WTC11 (cell line): Measurements from ENCODE around the gene ZNF91. TPM values are rescaled to one million over a fixed set of nuclear protein-coding genes. Genes with fewer than 3 reads are reported as not detected.

Experiments used
- ATAC-seq: fragments of 200-7000 bp; cut with Tn5 transposase; 2 replicates; pipeline ENCODE4 v1.10.0; 2021; ENCODE audit warnings: mild to moderate bottlenecking, moderate library complexity
- CTCF ChIA-PET: fragments of 300-600 bp; sonication (Branson Sonifier 250); formaldehyde crosslinking; loops from one replicate; lab custom pipeline; 2021; ENCODE audit warnings: antibody characterized with exemption; lab: Charles Lee
- POLR2A ChIA-PET: fragments of 350-600 bp; sonication (Branson Sonifier 250); formaldehyde crosslinking; loops from one replicate; lab custom pipeline; 2021; ENCODE audit warnings: antibody characterized with exemption; lab: Charles Lee
- DNase-seq: peaks from one replicate; pipeline ENCODE4 v3.0.0; 2021; ENCODE audit warnings: low spot score
- H3K27ac Mint-ChIP-seq: 2 replicates; pipeline ENCODE4 v1.8.0; 2021; ENCODE audit warnings: mixed read lengths
- H3K27me3 Mint-ChIP-seq: 2 replicates; pipeline ENCODE4 v1.8.0; 2021; ENCODE audit warnings: low read depth, mild to moderate bottlenecking, moderate library complexity, mixed read lengths
- H3K36me3 Mint-ChIP-seq: 2 replicates; pipeline ENCODE4 v1.8.0; 2021; ENCODE audit warnings: mixed read lengths
- H3K4me1 Mint-ChIP-seq: 2 replicates; pipeline ENCODE4 v1.8.0; 2022; ENCODE audit warnings: mixed read lengths
- H3K4me3 Mint-ChIP-seq: 2 replicates; pipeline ENCODE4 v1.8.0; 2021; ENCODE audit warnings: mild to moderate bottlenecking, moderate library complexity, mixed read lengths
- H3K9me3 Mint-ChIP-seq: 2 replicates; pipeline ENCODE4 v1.8.0; 2021; ENCODE audit warnings: mixed read lengths
- CREM ChIP-seq: sonication (generic); formaldehyde crosslinking; IDR thresholded peaks from 2 replicates; pipeline ENCODE4 v1.8.1; 2022; ENCODE audit warnings: mild to moderate bottlenecking, missing genetic modification reagents, moderate library complexity
- FOXJ3 ChIP-seq: sonication (generic); formaldehyde crosslinking; IDR thresholded peaks from 2 replicates; pipeline ENCODE4 v1.9.0; 2021; ENCODE audit warnings: missing genetic modification reagents, mild to moderate bottlenecking, borderline replicate concordance
- FOXK1 ChIP-seq: sonication (generic); formaldehyde crosslinking; IDR thresholded peaks from 2 replicates; pipeline ENCODE4 v1.8.0; 2022; ENCODE audit warnings: mild to moderate bottlenecking, moderate library complexity, missing genetic modification reagents
- GABPB1 ChIP-seq: sonication (generic); formaldehyde crosslinking; IDR thresholded peaks from 2 replicates; pipeline ENCODE4 v1.8.1; 2023; ENCODE audit warnings: mild to moderate bottlenecking, missing genetic modification reagents
- MYBL2 ChIP-seq: sonication (generic); formaldehyde crosslinking; IDR thresholded peaks from 2 replicates; pipeline ENCODE4 v1.8.1; 2023; ENCODE audit warnings: mild to moderate bottlenecking, moderate library complexity, missing genetic modification reagents
- NFATC4 ChIP-seq: fragments of 250-450 bp; sonication (Bioruptor Pico); IDR thresholded peaks from 2 replicates; pipeline ENCODE4 v1.9.0; 2021; ENCODE audit warnings: mild to moderate bottlenecking
- NR2C2 ChIP-seq: sonication (generic); formaldehyde crosslinking; IDR thresholded peaks from 2 replicates; pipeline ENCODE4 v1.8.0; 2022; ENCODE audit warnings: mild to moderate bottlenecking, missing genetic modification reagents
- OVOL2 ChIP-seq: fragments of 250-450 bp; sonication (Bioruptor Pico); IDR thresholded peaks from 2 replicates; pipeline ENCODE4 v1.9.0; 2021; ENCODE audit warnings: mild to moderate bottlenecking, borderline replicate concordance
- PRRX2 ChIP-seq: fragments of 250-450 bp; sonication (Bioruptor Pico); IDR thresholded peaks from 2 replicates; pipeline ENCODE4 v1.8.0; 2021; ENCODE audit warnings: mild to moderate bottlenecking
- RORB ChIP-seq: fragments of 250-450 bp; sonication (Bioruptor Pico); IDR thresholded peaks from 2 replicates; pipeline ENCODE4 v1.9.0; 2021; ENCODE audit warnings: mild to moderate bottlenecking
- TP53 ChIP-seq: sonication (generic); formaldehyde crosslinking; IDR thresholded peaks from 2 replicates; pipeline ENCODE4 v1.8.1; 2023; ENCODE audit warnings: mild to moderate bottlenecking, missing genetic modification reagents
- ZBTB21 ChIP-seq: sonication (generic); formaldehyde crosslinking; IDR thresholded peaks from 2 replicates; pipeline ENCODE4 v1.8.1; 2023; ENCODE audit warnings: mild to moderate bottlenecking, missing genetic modification reagents, borderline replicate concordance
- ZNF219 ChIP-seq: sonication (generic); formaldehyde crosslinking; IDR thresholded peaks from 2 replicates; pipeline ENCODE4 v1.8.0; 2023; ENCODE audit warnings: missing genetic modification reagents, mild to moderate bottlenecking, borderline replicate concordance
- ZNF317 ChIP-seq: sonication (generic); formaldehyde crosslinking; IDR thresholded peaks from 2 replicates; pipeline ENCODE4 v1.8.1; 2023; ENCODE audit warnings: low read depth, mild to moderate bottlenecking, moderate library complexity, missing genetic modification reagents, borderline replicate concordance
- ZNF671 ChIP-seq: fragments of 250-450 bp; sonication (Bioruptor Pico); IDR thresholded peaks from 2 replicates; pipeline ENCODE4 v1.8.0; 2021; ENCODE audit warnings: mild to moderate bottlenecking
- total RNA-seq: library from RNA; stranded (reverse); gene quantifications from 3 replicates; pipeline ENCODE4 v1.2.3, GENCODE V29; 2021
- TF ChIP-seq, protein P1 (sequence below): sonication (generic); formaldehyde crosslinking; IDR thresholded peaks from 2 replicates; pipeline ENCODE4 v1.8.1; 2022; ENCODE audit warnings: mild to moderate bottlenecking, missing genetic modification reagents, moderate library complexity, borderline replicate concordance
- TF ChIP-seq, protein P2 (sequence below): sonication (generic); formaldehyde crosslinking; IDR thresholded peaks from 2 replicates; pipeline ENCODE4 v1.8.0; 2022; ENCODE audit warnings: missing genetic modification reagents
- TF ChIP-seq, protein P3 (sequence below): fragments of 200-600 bp; IDR thresholded peaks from 2 replicates; pipeline ENCODE4 v1.8.0; 2022; ENCODE audit warnings: antibody characterized with exemption
- TF ChIP-seq, protein P4 (sequence below): sonication (generic); formaldehyde crosslinking; IDR thresholded peaks from 2 replicates; pipeline ENCODE4 v1.8.1; 2023; ENCODE audit warnings: mild to moderate bottlenecking, missing genetic modification reagents, moderate library complexity

The ZNF91 gene
- total RNA-seq, 1 experiment from 2014 or later, result 40.3 TPM

DNA sequence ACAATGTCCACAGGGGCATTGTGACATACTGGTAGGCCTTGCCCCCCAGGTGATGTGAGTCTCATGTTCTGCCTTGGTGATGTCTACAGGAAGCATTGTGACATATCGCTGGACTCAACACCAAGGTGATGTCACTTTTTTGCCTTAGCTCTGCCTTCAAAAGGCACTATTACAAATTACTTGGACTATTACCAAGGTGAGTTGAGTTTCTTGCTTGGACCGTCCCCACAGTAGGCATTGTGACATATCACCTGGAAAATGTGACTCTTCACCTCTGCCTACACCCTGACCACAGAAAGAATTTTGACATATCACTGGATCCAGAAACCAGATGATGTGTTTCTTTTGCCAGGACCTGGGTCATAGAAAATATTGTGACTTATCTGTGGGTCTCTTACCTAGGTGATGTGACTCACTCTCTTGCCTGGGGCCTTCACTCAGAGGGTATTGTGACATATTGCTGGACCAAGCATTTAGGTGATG lies 84.5 kb downstream of the ZNF91 start:
- DNase-seq (no peak), ATAC-seq (no peak)
- peaks cover 9% of the 10 kb centered on the region; the same call in 1 of the 2 replicates for H3K27me3 Mint-ChIP-seq
- peaks cover 96% of the 10 kb centered on the region for H3K9me3 Mint-ChIP-seq
- H3K36me3 Mint-ChIP-seq, result peaks cover 14% of the 10 kb centered on the region
- no peak overlapping the region for H3K4me3 Mint-ChIP-seq
- CTCF ChIA-PET, result no interaction called here
- H3K4me1 Mint-ChIP-seq, result no peaks in the 10 kb centered on the region
- TF ChIP-seq ZNF317 (CRISPR knock-in tag) (no peak), GABPB1 (CRISPR knock-in tag) (no peak), ZBTB21 (no peak), CREM (no peak), RORB (no peak), NR2C2 (CRISPR knock-in tag) (no peak), ZNF671 (CRISPR knock-in tag) (no peak), ZNF219 (CRISPR knock-in tag) (no peak), OVOL2 (CRISPR knock-in tag) (no peak), MYBL2 (CRISPR knock-in tag) (no peak), FOXJ3 (CRISPR knock-in tag) (no peak), TP53 (CRISPR knock-in tag) (no peak), NFATC4 (CRISPR knock-in tag) (no peak)
- TF ChIP-seq, protein P1, sequence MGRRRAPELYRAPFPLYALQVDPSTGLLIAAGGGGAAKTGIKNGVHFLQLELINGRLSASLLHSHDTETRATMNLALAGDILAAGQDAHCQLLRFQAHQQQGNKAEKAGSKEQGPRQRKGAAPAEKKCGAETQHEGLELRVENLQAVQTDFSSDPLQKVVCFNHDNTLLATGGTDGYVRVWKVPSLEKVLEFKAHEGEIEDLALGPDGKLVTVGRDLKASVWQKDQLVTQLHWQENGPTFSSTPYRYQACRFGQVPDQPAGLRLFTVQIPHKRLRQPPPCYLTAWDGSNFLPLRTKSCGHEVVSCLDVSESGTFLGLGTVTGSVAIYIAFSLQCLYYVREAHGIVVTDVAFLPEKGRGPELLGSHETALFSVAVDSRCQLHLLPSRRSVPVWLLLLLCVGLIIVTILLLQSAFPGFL (CRISPR knock-in tag), result no peak
- TF ChIP-seq, protein P2, sequence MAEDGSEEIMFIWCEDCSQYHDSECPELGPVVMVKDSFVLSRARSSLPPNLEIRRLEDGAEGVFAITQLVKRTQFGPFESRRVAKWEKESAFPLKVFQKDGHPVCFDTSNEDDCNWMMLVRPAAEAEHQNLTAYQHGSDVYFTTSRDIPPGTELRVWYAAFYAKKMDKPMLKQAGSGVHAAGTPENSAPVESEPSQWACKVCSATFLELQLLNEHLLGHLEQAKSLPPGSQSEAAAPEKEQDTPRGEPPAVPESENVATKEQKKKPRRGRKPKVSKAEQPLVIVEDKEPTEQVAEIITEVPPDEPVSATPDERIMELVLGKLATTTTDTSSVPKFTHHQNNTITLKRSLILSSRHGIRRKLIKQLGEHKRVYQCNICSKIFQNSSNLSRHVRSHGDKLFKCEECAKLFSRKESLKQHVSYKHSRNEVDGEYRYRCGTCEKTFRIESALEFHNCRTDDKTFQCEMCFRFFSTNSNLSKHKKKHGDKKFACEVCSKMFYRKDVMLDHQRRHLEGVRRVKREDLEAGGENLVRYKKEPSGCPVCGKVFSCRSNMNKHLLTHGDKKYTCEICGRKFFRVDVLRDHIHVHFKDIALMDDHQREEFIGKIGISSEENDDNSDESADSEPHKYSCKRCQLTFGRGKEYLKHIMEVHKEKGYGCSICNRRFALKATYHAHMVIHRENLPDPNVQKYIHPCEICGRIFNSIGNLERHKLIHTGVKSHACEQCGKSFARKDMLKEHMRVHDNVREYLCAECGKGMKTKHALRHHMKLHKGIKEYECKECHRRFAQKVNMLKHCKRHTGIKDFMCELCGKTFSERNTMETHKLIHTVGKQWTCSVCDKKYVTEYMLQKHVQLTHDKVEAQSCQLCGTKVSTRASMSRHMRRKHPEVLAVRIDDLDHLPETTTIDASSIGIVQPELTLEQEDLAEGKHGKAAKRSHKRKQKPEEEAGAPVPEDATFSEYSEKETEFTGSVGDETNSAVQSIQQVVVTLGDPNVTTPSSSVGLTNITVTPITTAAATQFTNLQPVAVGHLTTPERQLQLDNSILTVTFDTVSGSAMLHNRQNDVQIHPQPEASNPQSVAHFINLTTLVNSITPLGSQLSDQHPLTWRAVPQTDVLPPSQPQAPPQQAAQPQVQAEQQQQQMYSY (CRISPR knock-in tag), result no peak
- TF ChIP-seq, protein P3, sequence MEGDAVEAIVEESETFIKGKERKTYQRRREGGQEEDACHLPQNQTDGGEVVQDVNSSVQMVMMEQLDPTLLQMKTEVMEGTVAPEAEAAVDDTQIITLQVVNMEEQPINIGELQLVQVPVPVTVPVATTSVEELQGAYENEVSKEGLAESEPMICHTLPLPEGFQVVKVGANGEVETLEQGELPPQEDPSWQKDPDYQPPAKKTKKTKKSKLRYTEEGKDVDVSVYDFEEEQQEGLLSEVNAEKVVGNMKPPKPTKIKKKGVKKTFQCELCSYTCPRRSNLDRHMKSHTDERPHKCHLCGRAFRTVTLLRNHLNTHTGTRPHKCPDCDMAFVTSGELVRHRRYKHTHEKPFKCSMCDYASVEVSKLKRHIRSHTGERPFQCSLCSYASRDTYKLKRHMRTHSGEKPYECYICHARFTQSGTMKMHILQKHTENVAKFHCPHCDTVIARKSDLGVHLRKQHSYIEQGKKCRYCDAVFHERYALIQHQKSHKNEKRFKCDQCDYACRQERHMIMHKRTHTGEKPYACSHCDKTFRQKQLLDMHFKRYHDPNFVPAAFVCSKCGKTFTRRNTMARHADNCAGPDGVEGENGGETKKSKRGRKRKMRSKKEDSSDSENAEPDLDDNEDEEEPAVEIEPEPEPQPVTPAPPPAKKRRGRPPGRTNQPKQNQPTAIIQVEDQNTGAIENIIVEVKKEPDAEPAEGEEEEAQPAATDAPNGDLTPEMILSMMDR, result no peak
- TF ChIP-seq, protein P4, sequence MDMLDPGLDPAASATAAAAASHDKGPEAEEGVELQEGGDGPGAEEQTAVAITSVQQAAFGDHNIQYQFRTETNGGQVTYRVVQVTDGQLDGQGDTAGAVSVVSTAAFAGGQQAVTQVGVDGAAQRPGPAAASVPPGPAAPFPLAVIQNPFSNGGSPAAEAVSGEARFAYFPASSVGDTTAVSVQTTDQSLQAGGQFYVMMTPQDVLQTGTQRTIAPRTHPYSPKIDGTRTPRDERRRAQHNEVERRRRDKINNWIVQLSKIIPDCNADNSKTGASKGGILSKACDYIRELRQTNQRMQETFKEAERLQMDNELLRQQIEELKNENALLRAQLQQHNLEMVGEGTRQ (CRISPR knock-in tag), result no peak
- H3K27ac Mint-ChIP-seq, result no peak overlapping the region
- POLR2A ChIA-PET, result interaction anchor here (0.6 kb wide), 1 partner anchor 21 kb away, joined by 3 read pairs; no protein-coding TSS in a partner anchor

DNA sequence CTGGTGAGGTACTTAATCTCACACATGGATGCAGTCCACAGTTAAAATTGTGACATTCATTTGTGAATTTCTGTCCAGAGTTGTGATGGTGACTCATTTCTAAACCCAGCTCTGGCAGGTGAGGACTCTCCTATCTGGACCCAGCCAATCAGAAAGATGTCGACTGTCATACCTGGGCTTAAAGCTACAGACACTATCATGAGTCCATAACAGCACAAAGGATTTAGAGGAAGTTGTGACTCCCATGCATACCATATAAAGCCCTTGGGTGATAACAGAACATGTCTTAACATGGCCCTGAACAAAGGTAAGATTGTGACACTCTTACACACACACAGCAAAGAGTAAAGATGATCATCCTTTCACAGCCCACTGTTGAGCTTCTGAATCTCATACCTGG lies 85.3 kb downstream of the ZNF91 start:
- Mint-ChIP-seq H3K9me3 (peaks cover 94% of the 10 kb centered on the region), H3K27ac (no peak overlapping the region), H3K36me3 (peaks cover 11% of the 10 kb centered on the region), H3K27me3 (peaks cover 8% of the 10 kb centered on the region; the same call in 1 of the 2 replicates), H3K4me1 (no peaks in the 10 kb centered on the region), H3K4me3 (no peak overlapping the region)
- ChIA-PET POLR2A (no interaction called here), CTCF (no interaction called here)
- no peak for ATAC-seq
- no peak for DNase-seq
- no peak for TF ChIP-seq FOXK1 (CRISPR knock-in tag)
- TF ChIP-seq PRRX2, result no peak
- no peak for TF ChIP-seq RORB
